ENCODE results near the gene ARL9.

The ARL9 gene

DNA sequence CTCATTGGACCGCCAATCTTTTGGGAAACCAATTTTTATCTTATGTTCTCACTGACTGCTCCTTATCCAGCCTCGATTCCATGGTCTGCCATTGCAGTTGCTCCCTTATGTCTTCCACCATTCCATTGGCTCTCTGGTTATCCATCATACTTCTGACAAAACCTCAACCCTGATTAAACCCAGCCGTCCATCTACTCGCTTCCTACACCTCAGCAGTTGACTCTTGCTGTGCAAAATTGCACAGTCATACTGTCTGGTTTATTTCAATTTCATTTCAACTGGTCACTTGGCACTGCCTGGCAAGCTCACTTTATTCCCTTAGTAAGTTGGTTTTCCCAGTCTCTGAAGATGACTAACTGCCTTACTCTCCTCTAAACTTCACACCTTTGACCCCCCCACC, 26.2 kb downstream of the ARL9 start:
- Histone ChIP-seq H3K9me3 (ENCODE audit: insufficient read depth, low read length, severe bottlenecking) (no peaks in the 10 kb centered on the region), H3K9ac (ENCODE audit: low read depth, low read length) (no peak overlapping the region), H3K79me2 (ENCODE audit: insufficient read depth, low read length) (no peaks in the 10 kb centered on the region), H3K4me3 (ENCODE audit: low read depth in 1 of 2, low read length in 2 of 2) (no peak overlapping the region), H3K4me2 (ENCODE audit: insufficient read depth, low read length) (no peak overlapping the region), H4K20me1 (ENCODE audit: insufficient read depth, low read length) (no peaks in the 10 kb centered on the region), H2AFZ (ENCODE audit: low read depth, low read length) (no peak overlapping the region), H3K27me3 (ENCODE audit: insufficient read depth, low read length, poor library complexity) (no peaks in the 10 kb centered on the region), H3K4me1 (ENCODE audit: insufficient read depth, low read length) (no peaks in the 10 kb centered on the region), H3K36me3 (ENCODE audit: insufficient read depth, low read length) (no peaks in the 10 kb centered on the region), H3K27ac (ENCODE audit: low read length) (no peak overlapping the region)
- no peak for ATAC-seq (ENCODE audit: insufficient read depth, low read depth)
- TF ChIP-seq EZH2 (IDR thresholded peaks at IDR 0.05; ENCODE audit: borderline replicate concordance, low read depth, low read length, severe bottlenecking) = no peak
- TF ChIP-seq, protein P1, sequence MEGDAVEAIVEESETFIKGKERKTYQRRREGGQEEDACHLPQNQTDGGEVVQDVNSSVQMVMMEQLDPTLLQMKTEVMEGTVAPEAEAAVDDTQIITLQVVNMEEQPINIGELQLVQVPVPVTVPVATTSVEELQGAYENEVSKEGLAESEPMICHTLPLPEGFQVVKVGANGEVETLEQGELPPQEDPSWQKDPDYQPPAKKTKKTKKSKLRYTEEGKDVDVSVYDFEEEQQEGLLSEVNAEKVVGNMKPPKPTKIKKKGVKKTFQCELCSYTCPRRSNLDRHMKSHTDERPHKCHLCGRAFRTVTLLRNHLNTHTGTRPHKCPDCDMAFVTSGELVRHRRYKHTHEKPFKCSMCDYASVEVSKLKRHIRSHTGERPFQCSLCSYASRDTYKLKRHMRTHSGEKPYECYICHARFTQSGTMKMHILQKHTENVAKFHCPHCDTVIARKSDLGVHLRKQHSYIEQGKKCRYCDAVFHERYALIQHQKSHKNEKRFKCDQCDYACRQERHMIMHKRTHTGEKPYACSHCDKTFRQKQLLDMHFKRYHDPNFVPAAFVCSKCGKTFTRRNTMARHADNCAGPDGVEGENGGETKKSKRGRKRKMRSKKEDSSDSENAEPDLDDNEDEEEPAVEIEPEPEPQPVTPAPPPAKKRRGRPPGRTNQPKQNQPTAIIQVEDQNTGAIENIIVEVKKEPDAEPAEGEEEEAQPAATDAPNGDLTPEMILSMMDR (IDR thresholded peaks at IDR 0.05; ENCODE audit: borderline replicate concordance, extremely low read depth, low read length, poor library complexity, severe bottlenecking) = no peak
- DNase-seq = no peak

DNA sequence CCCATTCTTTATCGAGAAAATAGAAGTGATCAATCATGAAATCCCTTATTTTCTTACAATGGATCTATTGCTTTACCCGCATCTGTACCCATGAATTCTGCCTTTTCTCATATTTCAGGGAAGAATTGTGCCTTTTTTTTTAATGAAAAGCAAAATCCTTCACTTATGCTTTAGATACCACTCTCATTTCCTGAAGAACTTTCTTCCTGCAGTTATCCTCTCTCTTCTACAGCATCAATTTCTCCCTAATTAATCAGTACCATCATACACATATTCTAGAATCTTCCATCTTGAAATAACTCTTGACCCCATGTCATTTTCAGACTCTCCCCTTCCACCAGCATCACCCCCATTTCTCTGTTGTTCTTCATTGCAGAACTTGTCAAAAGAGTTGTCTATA, 26.6 kb downstream of the ARL9 start:
- ATAC-seq (ENCODE audit: insufficient read depth, low read depth) (no peak), DNase-seq (no peak)
- Histone ChIP-seq H3K27me3 (ENCODE audit: insufficient read depth, low read length, poor library complexity) (no peaks in the 10 kb centered on the region), H3K36me3 (ENCODE audit: insufficient read depth, low read length) (no peaks in the 10 kb centered on the region), H2AFZ (ENCODE audit: low read depth, low read length) (no peak overlapping the region), H4K20me1 (ENCODE audit: insufficient read depth, low read length) (no peaks in the 10 kb centered on the region), H3K4me1 (ENCODE audit: insufficient read depth, low read length) (no peaks in the 10 kb centered on the region), H3K4me2 (ENCODE audit: insufficient read depth, low read length) (no peak overlapping the region), H3K9ac (ENCODE audit: low read depth, low read length) (no peak overlapping the region), H3K79me2 (ENCODE audit: insufficient read depth, low read length) (no peaks in the 10 kb centered on the region), H3K9me3 (ENCODE audit: insufficient read depth, low read length, severe bottlenecking) (no peaks in the 10 kb centered on the region), H3K4me3 (ENCODE audit: low read depth in 1 of 2, low read length in 2 of 2) (no peak overlapping the region), H3K27ac (ENCODE audit: low read length) (no peak overlapping the region)
- no peak for TF ChIP-seq EZH2 (IDR thresholded peaks at IDR 0.05; ENCODE audit: borderline replicate concordance, low read depth, low read length, severe bottlenecking)
- TF ChIP-seq, protein P1 (IDR thresholded peaks at IDR 0.05; ENCODE audit: borderline replicate concordance, extremely low read depth, low read length, poor library complexity, severe bottlenecking) = no peak

DNA sequence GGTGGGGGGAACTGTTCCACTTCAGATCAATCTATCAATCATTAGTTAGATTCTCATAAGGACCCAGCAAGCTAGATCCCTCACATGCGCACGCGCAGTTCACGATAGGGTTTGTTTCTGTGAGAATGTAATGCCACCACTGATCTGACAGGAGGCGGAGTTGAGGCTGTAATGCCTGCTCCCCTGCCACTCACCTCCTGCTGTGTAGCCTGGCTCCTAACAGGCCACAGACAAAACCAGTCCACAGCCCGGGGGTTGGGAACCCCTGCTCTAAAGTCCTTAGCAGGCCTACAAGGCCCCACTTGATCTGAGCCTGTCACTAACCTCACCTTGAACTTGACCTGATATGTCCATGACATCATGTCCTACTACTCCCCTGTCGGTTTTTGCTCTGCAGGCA, 30.3 kb downstream of the ARL9 start:
- Histone ChIP-seq H4K20me1 (ENCODE audit: insufficient read depth, low read length) (no peaks in the 10 kb centered on the region), H3K9me3 (ENCODE audit: insufficient read depth, low read length, severe bottlenecking) (no peaks in the 10 kb centered on the region), H2AFZ (ENCODE audit: low read depth, low read length) (no peak overlapping the region), H3K27ac (ENCODE audit: low read length) (no peak overlapping the region), H3K27me3 (ENCODE audit: insufficient read depth, low read length, poor library complexity) (no peaks in the 10 kb centered on the region), H3K4me2 (ENCODE audit: insufficient read depth, low read length) (no peak overlapping the region), H3K79me2 (ENCODE audit: insufficient read depth, low read length) (no peaks in the 10 kb centered on the region), H3K4me3 (ENCODE audit: low read depth in 1 of 2, low read length in 2 of 2) (no peak overlapping the region), H3K9ac (ENCODE audit: low read depth, low read length) (no peak overlapping the region), H3K36me3 (ENCODE audit: insufficient read depth, low read length) (no peaks in the 10 kb centered on the region), H3K4me1 (ENCODE audit: insufficient read depth, low read length) (no peaks in the 10 kb centered on the region)
- TF ChIP-seq, protein P1 (IDR thresholded peaks at IDR 0.05; ENCODE audit: borderline replicate concordance, extremely low read depth, low read length, poor library complexity, severe bottlenecking) = no peak
- TF ChIP-seq EZH2 (IDR thresholded peaks at IDR 0.05; ENCODE audit: borderline replicate concordance, low read depth, low read length, severe bottlenecking) = no peak
- no peak for DNase-seq
- ATAC-seq (ENCODE audit: insufficient read depth, low read depth) = no peak

DNA sequence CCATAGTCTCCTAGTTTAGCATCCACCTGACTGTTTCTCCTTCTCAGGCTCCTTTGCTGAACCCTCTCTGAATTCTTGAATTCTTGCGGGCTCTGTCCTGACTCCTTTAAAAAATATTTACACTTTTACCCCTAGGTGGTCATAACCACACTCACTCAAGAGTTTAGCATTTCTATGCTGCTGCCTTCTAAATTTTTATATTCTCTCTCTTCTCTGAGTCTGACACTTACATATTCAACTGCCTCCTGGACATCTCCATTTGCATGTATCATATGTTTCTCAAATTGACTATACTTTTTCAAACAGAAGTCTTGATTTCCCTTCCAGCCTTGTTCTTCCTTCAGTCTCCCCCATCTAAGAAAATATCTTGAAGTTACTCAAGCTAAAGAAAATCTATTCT, 31.6 kb downstream of the ARL9 start:
- no peak overlapping the region for H2AFZ ChIP-seq (ENCODE audit: low read depth, low read length)
- no peak overlapping the region for H3K9ac ChIP-seq (ENCODE audit: low read depth, low read length)

More for the DNA sequence above, 31.6 kb downstream of the ARL9 start:
- ATAC-seq (ENCODE audit: insufficient read depth, low read depth) (no peak), DNase-seq (no peak)
- no peak overlapping the region for H3K4me2 ChIP-seq (ENCODE audit: insufficient read depth, low read length)
- H3K4me1 ChIP-seq (ENCODE audit: insufficient read depth, low read length) = no peaks in the 10 kb centered on the region
- H3K27me3 ChIP-seq (ENCODE audit: insufficient read depth, low read length, poor library complexity) = no peaks in the 10 kb centered on the region
- no peaks in the 10 kb centered on the region for H3K79me2 ChIP-seq (ENCODE audit: insufficient read depth, low read length)
- TF ChIP-seq, protein P1 (IDR thresholded peaks at IDR 0.05; ENCODE audit: borderline replicate concordance, extremely low read depth, low read length, poor library complexity, severe bottlenecking) = no peak
- no peaks in the 10 kb centered on the region for H4K20me1 ChIP-seq (ENCODE audit: insufficient read depth, low read length)
- H3K9me3 ChIP-seq (ENCODE audit: insufficient read depth, low read length, severe bottlenecking) = no peaks in the 10 kb centered on the region
- H3K4me3 ChIP-seq (ENCODE audit: low read depth in 1 of 2, low read length in 2 of 2) = no peak overlapping the region
- H3K27ac ChIP-seq (ENCODE audit: low read length) = no peak overlapping the region
- no peaks in the 10 kb centered on the region for H3K36me3 ChIP-seq (ENCODE audit: insufficient read depth, low read length)

All from DND-41 (cell line).